ENCODE measurements around the gene TTYH3. TPM values are rescaled to one million over a fixed set of nuclear protein-coding genes. Genes with fewer than 3 reads are reported as not detected.

Gene TTYH3
- total RNA-seq, 1 experiment from 2014 or later = 178 TPM

- TF ChIP-seq NR3C1 (CRISPR knock-in tag; conservative IDR thresholded peaks at IDR 0.05; ENCODE audit: low read depth) = no peak
- TF ChIP-seq OVOL2 (CRISPR knock-in tag; IDR thresholded peaks at IDR 0.05; ENCODE audit: borderline replicate concordance) = no peak
- no peak for TF ChIP-seq GTF2I (CRISPR knock-in tag; conservative IDR thresholded peaks at IDR 0.05)
- TF ChIP-seq USF2 (CRISPR knock-in tag; IDR thresholded peaks at IDR 0.05) = no peak
- TF ChIP-seq MAX (CRISPR knock-in tag; IDR thresholded peaks at IDR 0.05) = no peak
- TF ChIP-seq ATF1 (CRISPR knock-in tag; IDR thresholded peaks at IDR 0.05) = no peak
- no peak for TF ChIP-seq MYBL2 (CRISPR knock-in tag; IDR thresholded peaks at IDR 0.05)
- no peak for TF ChIP-seq CDX4 (CRISPR knock-in tag; IDR thresholded peaks at IDR 0.05; ENCODE audit: borderline replicate concordance)
- no peak for TF ChIP-seq MLX (CRISPR knock-in tag; IDR thresholded peaks at IDR 0.05)
- no peak for TF ChIP-seq ATF2 (CRISPR knock-in tag; IDR thresholded peaks at IDR 0.05; ENCODE audit: borderline replicate concordance, low read depth)
- no peak for TF ChIP-seq EMX1 (CRISPR knock-in tag; IDR thresholded peaks at IDR 0.05)
- TF ChIP-seq ZNF532 (CRISPR knock-in tag; IDR thresholded peaks at IDR 0.05; ENCODE audit: borderline replicate concordance) = no peak
- TF ChIP-seq ATF6 (CRISPR knock-in tag; IDR thresholded peaks at IDR 0.05) = no peak
- TF ChIP-seq FOXK1 (CRISPR knock-in tag; IDR thresholded peaks at IDR 0.05) = no peak
- TF ChIP-seq GABPB1 (CRISPR knock-in tag; IDR thresholded peaks at IDR 0.05) = no peak
- TF ChIP-seq CREB1 (CRISPR knock-in tag; IDR thresholded peaks at IDR 0.05) = no peak
- TF ChIP-seq ATF3 (CRISPR knock-in tag; conservative IDR thresholded peaks at IDR 0.05) = no peak
- TF ChIP-seq E2F5 (CRISPR knock-in tag; IDR thresholded peaks at IDR 0.05) = no peak
- Mint-ChIP-seq H3K27me3 (ENCODE audit: low read depth) (peaks cover 2% of the 10 kb centered on the region; the same call in 1 of the 2 replicates), H3K9me3 (no peaks in the 10 kb centered on the region), H3K36me3 (no peaks in the 10 kb centered on the region), H3K4me3 (no peak overlapping the region), H3K27ac (peak overlapping the region; percentile 60; the same call in 1 of the 2 replicates), H3K4me1 (peaks cover 19% of the 10 kb centered on the region)
- DNase-seq (ENCODE audit: low spot score) (no peak), ATAC-seq (no peak)
- ChIA-PET CTCF (interaction anchor here (0.8 to 4.6 kb wide), 6 partner anchors 12 to 156 kb away, joined by 3 to 27 read pairs (median 4); no protein-coding TSS in a partner anchor), POLR2A (no interaction called here)
Measured at GRCh38 chr7:2624293-2624886, 7.4 kb upstream of the TTYH3 start.
